Lower leg skin (tissue), 3 donors: ENCODE results near the gene ANKRD49.

Experiments used
- POLR2A ChIP-seq, 2 donors: fragments of 450-650 bp; IDR thresholded peaks; one replicate each; pipeline ENCODE4 v1.6.1; 2016 to 2017; ENCODE audit warnings: antibody characterized with exemption in 2 of 2, mild to moderate bottlenecking in 1 of 2, moderate library complexity in 1 of 2
- TF ChIP-seq, protein P1 (sequence below), 3 donors: fragments of 450-650 bp; IDR thresholded peaks; one replicate each; pipeline ENCODE4 v1.5.1; 2016; ENCODE audit warnings: antibody characterized with exemption in 3 of 3, mild to moderate bottlenecking in 3 of 3, moderate library complexity in 2 of 3

DNA sequence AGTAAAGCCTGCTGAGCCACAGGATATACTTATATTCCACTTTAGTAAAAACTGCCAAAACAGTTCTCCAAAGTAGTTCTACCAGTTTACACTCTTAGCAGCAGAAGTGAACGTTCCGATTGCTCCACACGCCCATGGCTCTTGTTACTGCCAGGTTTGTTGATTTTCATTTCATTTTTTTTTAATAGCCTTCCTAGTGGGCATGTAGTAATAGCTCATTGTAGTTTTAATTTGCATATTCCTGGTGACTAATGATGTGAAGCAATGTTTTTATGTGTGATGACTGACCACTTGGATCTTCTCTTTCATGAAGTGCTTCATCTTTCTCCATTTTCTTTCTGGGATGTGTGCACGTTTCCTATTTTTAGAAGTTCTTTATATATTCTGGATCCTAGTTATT is 13.7 kb downstream of the ANKRD49 start:
- TF ChIP-seq, protein P1, sequence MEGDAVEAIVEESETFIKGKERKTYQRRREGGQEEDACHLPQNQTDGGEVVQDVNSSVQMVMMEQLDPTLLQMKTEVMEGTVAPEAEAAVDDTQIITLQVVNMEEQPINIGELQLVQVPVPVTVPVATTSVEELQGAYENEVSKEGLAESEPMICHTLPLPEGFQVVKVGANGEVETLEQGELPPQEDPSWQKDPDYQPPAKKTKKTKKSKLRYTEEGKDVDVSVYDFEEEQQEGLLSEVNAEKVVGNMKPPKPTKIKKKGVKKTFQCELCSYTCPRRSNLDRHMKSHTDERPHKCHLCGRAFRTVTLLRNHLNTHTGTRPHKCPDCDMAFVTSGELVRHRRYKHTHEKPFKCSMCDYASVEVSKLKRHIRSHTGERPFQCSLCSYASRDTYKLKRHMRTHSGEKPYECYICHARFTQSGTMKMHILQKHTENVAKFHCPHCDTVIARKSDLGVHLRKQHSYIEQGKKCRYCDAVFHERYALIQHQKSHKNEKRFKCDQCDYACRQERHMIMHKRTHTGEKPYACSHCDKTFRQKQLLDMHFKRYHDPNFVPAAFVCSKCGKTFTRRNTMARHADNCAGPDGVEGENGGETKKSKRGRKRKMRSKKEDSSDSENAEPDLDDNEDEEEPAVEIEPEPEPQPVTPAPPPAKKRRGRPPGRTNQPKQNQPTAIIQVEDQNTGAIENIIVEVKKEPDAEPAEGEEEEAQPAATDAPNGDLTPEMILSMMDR (IDR thresholded peaks at IDR 0.05), result no peak
- no peak for TF ChIP-seq POLR2A (IDR thresholded peaks at IDR 0.05)
